Coronary artery (tissue), 2 donors: ENCODE data around the gene MYLK.

Source experiments
- DNase-seq: peaks from one replicate; pipeline ENCODE4 v3.0.0-alpha.2; 2017; ENCODE audit warnings: low spot score
- H3K27ac ChIP-seq, 2 donors: fragments of 200-600 bp; sonication (generic); one replicate each; pipeline ENCODE4 v1.5.1; 2016 to 2019
- H3K4me3 ChIP-seq: fragments of 200-600 bp; sonication (generic); 2 replicates; pipeline ENCODE4 v1.5.1; 2016; ENCODE audit warnings: mild to moderate bottlenecking, moderate library complexity
- TF ChIP-seq, protein P1 (sequence below): fragments of 200-600 bp; sonication (generic); IDR thresholded peaks from one replicate; pipeline ENCODE4 v1.5.1; 2019; ENCODE audit warnings: antibody characterized with exemption

Gene MYLK

DNA sequence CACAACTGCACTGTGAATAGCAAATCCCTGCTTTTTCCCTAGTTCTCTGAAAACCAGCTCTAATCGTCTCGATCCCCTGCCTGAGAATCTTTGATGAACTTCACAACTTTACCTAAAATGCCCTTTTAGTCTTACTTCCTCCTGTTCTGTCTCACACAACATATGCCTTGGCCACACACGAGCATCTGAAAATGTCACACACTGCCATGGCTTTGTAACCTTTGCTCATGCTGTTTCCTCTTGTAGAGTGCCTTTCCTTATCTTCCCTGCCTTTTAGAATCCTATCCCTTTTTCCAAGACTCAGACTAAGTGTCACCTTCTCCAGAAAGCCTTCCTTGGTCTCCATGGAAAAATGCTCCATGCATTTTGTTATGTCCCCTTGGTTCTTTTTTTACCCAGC lies 227.9 kb downstream of the MYLK start:
- peak overlapping the region; percentile 88 to 95 for H3K27ac ChIP-seq
- TF ChIP-seq, protein P1, sequence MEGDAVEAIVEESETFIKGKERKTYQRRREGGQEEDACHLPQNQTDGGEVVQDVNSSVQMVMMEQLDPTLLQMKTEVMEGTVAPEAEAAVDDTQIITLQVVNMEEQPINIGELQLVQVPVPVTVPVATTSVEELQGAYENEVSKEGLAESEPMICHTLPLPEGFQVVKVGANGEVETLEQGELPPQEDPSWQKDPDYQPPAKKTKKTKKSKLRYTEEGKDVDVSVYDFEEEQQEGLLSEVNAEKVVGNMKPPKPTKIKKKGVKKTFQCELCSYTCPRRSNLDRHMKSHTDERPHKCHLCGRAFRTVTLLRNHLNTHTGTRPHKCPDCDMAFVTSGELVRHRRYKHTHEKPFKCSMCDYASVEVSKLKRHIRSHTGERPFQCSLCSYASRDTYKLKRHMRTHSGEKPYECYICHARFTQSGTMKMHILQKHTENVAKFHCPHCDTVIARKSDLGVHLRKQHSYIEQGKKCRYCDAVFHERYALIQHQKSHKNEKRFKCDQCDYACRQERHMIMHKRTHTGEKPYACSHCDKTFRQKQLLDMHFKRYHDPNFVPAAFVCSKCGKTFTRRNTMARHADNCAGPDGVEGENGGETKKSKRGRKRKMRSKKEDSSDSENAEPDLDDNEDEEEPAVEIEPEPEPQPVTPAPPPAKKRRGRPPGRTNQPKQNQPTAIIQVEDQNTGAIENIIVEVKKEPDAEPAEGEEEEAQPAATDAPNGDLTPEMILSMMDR, result no peak
- DNase-seq, result no peak
- no peak overlapping the region for H3K4me3 ChIP-seq

DNA sequence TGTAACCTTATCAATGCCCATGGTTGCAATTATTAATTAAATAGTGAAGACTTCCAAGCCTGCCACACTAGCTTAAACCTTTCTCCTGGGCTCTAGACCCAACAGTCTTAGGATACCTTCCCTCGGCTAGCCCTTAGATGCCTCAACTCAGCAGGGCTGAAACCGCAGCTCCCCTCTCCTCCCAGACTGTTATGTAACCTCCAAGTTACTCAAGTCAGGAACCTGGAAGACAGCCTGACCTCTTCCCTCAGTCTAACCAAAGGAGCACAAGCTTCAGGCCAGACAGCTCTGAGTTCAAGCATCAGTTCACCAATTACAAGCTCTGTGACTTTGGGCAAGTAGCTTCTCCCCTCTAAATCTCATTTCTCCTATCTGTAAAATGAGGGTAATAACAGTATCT lies 228.7 kb downstream of the MYLK start:
- no peak for DNase-seq
- H3K4me3 ChIP-seq, result no peak overlapping the region
- peak overlapping the region; percentile 88 to 95 for H3K27ac ChIP-seq
- TF ChIP-seq, protein P1, result no peak

DNA sequence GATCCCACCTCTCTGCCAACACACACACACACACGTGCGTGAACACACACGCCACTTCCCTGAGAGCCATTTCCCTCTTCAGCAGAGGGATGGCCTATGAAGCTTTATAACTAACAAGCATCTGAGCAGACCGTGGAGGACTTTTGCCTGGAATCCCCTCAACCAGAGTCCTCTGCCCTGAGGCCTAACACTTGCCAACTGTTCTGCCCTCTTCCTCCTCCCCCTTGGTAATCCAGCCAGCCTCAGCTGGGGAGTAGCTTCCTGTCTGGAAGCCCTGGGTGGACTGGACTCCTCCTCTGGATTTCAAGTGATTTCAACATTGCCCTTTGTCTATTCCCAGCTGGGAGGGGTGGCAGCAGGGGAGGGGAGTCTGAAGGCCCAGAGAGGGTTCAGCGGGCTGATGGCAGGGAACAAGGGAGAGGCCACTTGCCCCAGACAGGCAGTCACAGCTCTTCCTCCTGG lies 230.9 kb downstream of the MYLK start:
- peak; percentile 95 for DNase-seq
- Histone ChIP-seq H3K4me3 (peak overlapping the region; percentile 11), H3K27ac (peak overlapping the region; percentile 88 to 95)
- TF ChIP-seq, protein P1, result no peak

DNA sequence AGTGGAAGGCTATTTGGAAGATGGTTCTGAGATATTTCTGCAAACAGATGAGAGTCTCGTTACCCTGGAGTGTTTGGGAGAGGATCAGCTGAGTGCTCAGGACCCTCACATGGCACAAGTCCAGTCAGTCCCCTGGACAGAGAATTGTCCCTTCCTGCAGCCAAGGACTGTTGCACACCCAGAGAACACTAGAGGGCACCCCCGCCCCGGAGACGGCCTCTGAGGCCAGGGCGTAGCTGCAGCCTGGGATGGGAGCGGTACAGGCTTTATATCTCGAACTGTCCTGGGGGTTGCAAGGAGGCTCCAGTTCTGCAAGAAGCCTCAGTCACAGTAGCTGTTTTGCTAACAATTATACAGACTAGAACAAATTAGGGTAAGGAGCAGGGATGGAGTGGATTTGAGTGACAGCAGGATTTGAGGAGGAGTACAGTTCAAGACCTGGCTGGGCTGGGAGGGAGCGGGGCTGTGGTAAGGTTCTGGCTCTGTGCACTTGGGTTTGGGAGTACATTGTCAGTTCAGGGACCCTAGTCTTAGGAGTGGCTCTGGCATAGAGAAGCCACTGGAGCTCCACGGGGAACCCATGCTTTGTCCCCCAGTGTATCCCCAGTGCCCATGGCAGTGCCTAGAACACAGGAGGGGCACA lies 231.7 kb downstream of the MYLK start:
- Histone ChIP-seq H3K27ac (peak overlapping the region; percentile 88 to 95), H3K4me3 (peak overlapping the region; percentile 11)
- peak; percentile 88 for DNase-seq
- TF ChIP-seq, protein P1, result peak; percentile 75

DNA sequence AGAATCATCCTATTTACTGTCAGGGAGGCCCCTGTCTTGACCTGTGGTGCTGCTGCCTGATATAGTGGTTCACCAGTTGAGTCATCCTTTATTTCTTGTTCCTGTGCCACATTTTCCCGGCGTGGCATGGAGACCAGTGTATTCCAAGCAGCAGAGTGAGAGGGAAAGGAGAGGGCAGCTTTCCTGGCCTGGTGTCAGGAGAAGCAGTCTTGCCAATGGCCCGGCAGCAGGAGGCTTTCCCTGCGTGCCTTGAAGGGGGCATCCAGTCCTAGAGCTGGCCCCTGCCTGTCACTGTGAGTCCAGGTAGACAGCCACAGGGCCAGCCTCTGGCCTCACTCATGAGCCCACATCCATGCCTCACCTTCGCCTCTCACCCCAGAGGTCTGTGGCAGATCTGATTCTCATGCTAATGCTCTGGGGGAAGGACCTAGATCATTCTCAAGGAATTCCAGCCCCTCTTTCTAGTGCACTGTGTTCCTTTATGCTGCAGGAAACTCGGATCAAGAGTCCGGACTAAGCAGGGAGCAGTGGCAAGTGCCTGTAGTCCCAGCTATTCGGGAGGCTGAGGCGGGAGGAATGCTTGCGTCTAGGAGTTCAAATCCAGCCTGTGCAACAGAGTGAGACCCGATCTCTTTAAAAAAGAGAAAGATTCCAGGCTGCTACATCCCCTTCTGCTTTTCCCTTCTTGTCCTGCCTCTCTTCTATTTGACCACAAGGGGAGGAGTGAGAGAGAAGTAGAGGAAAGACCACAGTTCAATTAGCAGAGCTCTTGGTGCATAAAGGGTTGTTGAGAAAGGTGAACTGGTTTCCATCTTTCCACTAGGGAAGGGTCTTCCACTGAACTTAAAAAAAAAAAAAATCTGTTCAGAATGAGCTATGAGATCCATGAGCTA lies 232.4 kb downstream of the MYLK start:
- TF ChIP-seq, protein P1, result no peak
- no peak for DNase-seq
- Histone ChIP-seq H3K4me3 (no peak overlapping the region), H3K27ac (peak overlapping the region; percentile 59 to 95)

DNA sequence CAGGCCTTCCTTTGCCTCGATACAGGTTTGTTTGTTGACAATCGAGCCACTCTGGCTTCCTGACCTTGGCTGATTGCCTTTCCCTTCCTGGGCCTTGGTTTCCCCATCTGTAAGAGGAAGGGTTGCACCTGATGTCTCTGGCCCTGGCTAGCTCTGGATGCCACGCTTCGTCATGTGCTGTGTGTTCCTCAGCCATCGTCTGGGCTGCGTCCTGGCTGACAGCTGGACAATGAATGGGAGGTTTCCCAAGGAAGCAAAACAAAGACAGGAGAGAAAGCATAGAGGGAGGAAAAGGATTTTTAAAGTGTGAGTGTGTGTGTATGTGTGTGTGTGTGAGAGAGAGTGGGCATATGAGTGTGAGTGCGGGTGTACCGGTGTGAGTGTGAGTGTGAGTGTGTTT lies 234.0 kb downstream of the MYLK start:
- H3K27ac ChIP-seq, result peak overlapping the region; percentile 23 to 61
- H3K4me3 ChIP-seq, result no peak overlapping the region
- no peak for DNase-seq
- TF ChIP-seq, protein P1, result no peak
